GM21447 (cell line): Measurements from ENCODE around the gene DMXL1.

ENCODE experiments used
- ATAC-seq: cut with Tn5 transposase; IDR thresholded peaks from one replicate; pipeline ENCODE4 v1.9.1; 2021; ENCODE audit not compliant: unreplicated experiment

Gene DMXL1

GRCh38 chr5:119070828-119071560, at the start of gene DMXL1:
Gene DMXL1, plus strand, starts transcription at chr5:119071087. Its CDS starts 483 bp downstream, at chr5:119071570.
- ATAC-seq: peak; percentile 75

GRCh38 chr5:119021149-119021732, 49.6 kb upstream of the DMXL1 start:
- ATAC-seq: no peak

- peak; percentile 64 for ATAC-seq
These were observed 48.7 kb upstream of the DMXL1 start for GRCh38 chr5:119022017-119022745.

- no peak for ATAC-seq
These were observed 48.1 kb upstream of the DMXL1 start for GRCh38 chr5:119022773-119023172.

- ATAC-seq: no peak
These were observed 42.3 kb upstream of the DMXL1 start for GRCh38 chr5:119028575-119028974.

- peak; percentile 80 for ATAC-seq
These were observed 39.6 kb upstream of the DMXL1 start for GRCh38 chr5:119031011-119031886.

- peak; percentile 64 for ATAC-seq
These were observed 39.0 kb upstream of the DMXL1 start for GRCh38 chr5:119031905-119032304.

GRCh38 chr5:119032656-119033055, 38.2 kb upstream of the DMXL1 start:
- peak; percentile 50 for ATAC-seq

- ATAC-seq: no peak
These were observed 37.8 kb upstream of the DMXL1 start for GRCh38 chr5:119033135-119033534.

GRCh38 chr5:119036101-119036762, 34.7 kb upstream of the DMXL1 start:
- ATAC-seq: no peak

GRCh38 chr5:119037496-119038215, 33.2 kb upstream of the DMXL1 start:
- no peak for ATAC-seq

GRCh38 chr5:119048246-119048645, 22.6 kb upstream of the DMXL1 start:
- no peak for ATAC-seq

GRCh38 chr5:119049824-119050449, 20.9 kb upstream of the DMXL1 start:
- ATAC-seq: no peak

GRCh38 chr5:119054101-119054500, 16.8 kb upstream of the DMXL1 start:
- no peak for ATAC-seq

- ATAC-seq: no peak
These were observed 15.6 kb upstream of the DMXL1 start for GRCh38 chr5:119055294-119055693.

GRCh38 chr5:119058979-119059529, 11.8 kb upstream of the DMXL1 start:
- no peak for ATAC-seq

- ATAC-seq: no peak
These were observed 11.1 kb upstream of the DMXL1 start for GRCh38 chr5:119059740-119060255.

- peak; percentile 64 for ATAC-seq
These were observed 7.1 kb upstream of the DMXL1 start for GRCh38 chr5:119063579-119064379.
